SIG-M5 treated with dmso at 0.1 percent for 504 hours (cell line): ENCODE results near the gene AK4.
"Not testable (repeated sequence)": the region's sequence is repeated elsewhere in the genome, so short reads cannot be mapped to it uniquely, and the experiment has no call there.

ENCODE experiments used
- DNase-seq: peaks from one replicate; lab custom pipeline; 2025; ENCODE audit not compliant: unreplicated experiment; lab: John Stamatoyannopoulos, UW

AK4 gene

DNA sequence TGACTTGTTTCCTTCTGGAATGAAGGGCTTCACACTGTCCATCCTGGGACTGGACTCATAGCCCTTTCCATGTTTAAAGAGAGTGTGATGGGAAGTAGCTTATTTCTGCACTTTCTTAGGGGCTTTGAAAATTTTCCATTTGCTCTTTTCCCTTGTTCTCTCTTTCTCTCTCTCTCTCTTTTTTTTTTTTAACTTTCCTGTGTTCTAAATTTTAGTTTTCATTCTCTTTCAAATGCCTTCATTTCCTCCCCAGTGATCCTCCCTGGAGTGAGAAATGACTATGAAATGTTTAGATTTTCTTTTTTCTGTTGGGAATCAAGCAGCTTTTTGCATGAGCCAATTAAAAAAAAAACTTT, 2.1 kb downstream of the AK4 start:
- no peak for DNase-seq

DNA sequence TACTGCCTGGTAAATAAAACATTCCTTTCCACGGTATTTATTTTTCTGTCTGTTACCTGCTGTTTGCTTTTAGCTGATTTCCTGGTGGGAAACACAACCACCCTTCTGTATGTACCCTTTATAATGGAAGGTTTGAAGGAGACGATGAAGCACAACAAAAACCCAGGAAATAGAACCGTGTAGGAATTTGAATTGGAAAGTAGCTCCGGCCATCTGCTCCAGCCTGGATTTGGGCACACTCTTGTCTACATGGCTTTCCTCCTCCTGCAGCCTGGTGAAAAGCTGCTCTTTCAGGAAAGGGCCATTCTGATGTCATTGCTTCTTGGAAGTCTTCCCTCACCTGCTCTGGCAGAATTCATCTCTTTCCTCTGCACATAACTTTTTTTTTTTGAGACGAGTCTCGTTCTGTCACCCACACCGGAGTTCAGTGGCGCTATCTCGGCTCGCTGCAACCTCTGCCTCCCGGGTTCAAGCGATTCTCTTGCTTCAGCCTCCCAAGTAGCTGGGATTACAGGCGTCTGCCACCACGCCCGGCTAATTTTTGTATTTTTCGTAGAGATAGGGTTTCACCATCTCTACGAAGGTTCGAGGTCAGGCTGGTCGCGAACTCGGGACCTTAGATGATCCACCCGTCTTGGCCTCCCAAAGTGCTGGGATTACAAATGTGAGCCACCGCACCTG, 2.7 kb downstream of the AK4 start:
- DNase-seq, result no peak

GRCh38 chr1:65151641-65152040, 3.6 kb downstream of the AK4 start:
- no peak for DNase-seq

DNA sequence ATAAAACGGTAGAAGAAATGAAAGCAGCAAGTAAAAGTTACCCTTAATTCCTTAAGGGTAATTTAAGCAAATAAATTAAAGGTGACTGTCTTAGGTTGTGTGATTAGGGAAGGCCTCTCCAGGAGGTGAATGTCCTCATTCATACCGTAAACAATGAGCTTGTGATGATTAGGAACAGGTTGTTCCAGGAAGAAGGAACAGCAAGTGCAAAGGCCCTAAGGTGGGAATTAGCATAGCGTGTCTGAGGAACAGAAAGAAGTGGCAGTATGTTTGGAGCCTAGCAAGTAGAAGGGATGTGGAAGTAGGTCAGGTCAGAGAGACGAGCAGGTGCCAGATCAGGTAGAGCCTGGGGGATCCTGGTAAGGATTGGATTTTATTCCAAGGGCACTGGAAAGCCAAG, 5.6 kb downstream of the AK4 start:
- DNase-seq, result no peak

DNA sequence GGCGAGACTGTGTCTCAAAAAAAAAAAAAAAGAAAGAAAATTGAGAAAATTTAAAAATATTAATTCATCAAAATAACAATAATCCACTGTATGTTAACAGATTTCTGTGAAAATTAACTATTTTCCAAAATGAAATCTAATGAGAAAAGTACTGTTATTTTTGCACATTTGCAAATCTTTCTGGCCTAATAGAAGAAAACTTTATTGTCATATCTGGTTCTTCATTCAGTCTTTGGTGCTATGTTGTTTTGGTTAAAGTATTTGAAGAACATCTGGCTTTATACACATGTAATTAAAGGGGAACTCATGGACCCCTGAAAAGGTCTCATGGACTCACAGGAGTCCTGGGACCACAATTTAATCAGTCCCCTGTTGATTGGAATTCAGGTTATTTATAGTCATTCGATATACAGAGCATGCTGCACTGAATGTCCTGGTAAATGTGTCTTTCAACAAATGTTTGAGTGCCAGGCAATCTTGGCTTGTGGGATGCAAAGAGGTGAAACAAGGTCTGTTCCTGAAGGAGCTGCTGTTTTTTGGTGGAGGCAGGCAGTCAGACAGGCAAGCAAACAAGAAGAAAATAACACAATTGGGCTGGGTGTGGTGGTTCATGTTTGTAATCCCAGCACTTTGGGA, 9.0 kb downstream of the AK4 start:
- no peak for DNase-seq

- DNase-seq, result no peak
Observed at GRCh38 chr1:65157546-65157941, 9.5 kb downstream of the AK4 start.

- DNase-seq, result not testable (repeated sequence)
Observed at GRCh38 chr1:65159291-65159688, 11.3 kb downstream of the AK4 start.

GRCh38 chr1:65159801-65160523, 12.0 kb downstream of the AK4 start:
- DNase-seq, result no peak

DNA sequence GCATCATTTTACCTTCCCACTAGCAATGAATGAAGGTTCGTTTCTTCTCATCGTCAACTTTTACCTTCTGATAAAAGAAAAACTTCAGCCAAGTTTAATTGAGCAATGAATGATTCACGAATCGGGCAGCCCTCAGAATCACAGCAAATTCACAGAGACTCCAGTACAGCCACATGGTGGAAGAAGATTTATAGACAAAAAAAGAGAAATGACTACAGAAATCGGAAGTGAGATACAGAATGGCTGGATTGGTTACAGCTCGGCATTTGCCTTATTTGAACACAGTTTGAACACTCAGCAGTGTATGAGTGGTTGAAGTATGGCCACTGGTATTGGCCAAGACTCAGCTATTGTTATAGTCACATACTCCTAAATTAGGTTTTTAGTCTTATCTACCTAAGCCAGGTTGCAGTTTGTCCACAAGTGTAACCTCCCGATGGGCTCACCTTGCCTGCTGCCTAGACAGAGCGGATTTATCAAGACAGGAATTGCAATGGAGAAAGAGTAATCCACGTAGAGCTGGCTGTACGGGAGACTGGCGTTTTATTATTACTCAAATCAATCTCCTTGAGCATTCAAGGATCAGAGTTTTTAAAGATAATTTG, 15.3 kb downstream of the AK4 start:
- peak; percentile 37 for DNase-seq

GRCh38 chr1:65164101-65164500, 16.1 kb downstream of the AK4 start:
- DNase-seq, result not testable (repeated sequence)

GRCh38 chr1:65164633-65165032, 16.6 kb downstream of the AK4 start:
- DNase-seq, result peak; percentile 48

- peak; percentile 95 for DNase-seq
Observed at GRCh38 chr1:65165269-65165993, 17.4 kb downstream of the AK4 start.

DNA sequence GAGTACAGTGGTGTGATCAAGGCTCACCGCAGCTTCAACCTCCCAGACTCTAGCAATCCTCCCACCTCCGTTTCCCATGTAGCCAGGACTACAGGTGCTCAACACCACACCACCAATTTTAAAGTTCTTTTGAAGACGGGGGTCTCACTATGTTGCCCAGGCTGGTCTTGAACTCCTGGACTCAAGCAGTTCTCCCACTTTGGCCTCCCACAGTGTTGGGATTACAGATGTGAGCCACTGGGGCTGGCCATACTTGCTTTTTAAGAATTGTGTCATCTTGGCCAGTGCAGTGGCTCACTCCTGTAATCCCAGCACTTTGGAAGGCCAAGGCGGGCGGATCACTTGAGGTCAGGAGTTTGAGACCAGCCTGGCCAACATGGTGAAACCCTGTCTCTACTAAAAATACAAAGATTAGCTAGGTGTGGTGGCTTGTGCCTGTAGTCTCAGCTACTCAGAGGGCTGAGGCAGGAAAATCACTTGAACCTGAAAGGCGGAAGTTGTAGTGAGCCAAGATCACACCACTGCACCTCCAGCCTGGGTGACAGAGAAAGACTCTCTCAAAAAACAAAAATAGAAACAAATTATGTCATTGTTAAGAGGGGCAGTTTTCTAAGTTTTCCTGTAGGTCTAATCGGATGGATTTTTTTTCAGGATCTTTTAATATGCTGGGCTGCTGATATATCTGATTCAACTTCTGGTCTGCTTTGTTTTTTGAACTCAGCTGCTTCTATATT, 18.7 kb downstream of the AK4 start:
- no peak for DNase-seq

- no peak for DNase-seq
Observed at GRCh38 chr1:65167586-65168242, 19.7 kb downstream of the AK4 start.

DNA sequence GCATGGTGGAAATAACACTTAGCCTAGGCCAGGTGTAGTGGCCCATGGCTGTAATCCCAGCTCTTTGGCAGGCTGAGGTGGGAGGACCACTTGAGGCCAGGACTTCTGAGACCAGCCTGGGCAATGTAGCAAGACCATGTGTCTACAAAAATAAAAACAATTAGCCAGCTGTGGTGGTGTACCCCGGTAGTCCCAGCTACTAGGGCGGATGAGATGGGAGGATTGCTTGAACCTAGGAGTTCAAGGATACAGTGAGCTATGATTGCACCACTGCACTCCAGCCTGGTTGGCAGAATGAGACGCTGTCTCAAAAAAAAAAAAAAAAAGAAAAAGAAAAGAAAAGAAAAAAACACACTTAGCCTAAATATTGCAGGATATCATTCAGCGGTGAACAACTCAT, 20.9 kb downstream of the AK4 start:
- DNase-seq, result no peak

- peak; percentile 93 for DNase-seq
Observed at GRCh38 chr1:65170511-65171142, 22.6 kb downstream of the AK4 start.

DNA sequence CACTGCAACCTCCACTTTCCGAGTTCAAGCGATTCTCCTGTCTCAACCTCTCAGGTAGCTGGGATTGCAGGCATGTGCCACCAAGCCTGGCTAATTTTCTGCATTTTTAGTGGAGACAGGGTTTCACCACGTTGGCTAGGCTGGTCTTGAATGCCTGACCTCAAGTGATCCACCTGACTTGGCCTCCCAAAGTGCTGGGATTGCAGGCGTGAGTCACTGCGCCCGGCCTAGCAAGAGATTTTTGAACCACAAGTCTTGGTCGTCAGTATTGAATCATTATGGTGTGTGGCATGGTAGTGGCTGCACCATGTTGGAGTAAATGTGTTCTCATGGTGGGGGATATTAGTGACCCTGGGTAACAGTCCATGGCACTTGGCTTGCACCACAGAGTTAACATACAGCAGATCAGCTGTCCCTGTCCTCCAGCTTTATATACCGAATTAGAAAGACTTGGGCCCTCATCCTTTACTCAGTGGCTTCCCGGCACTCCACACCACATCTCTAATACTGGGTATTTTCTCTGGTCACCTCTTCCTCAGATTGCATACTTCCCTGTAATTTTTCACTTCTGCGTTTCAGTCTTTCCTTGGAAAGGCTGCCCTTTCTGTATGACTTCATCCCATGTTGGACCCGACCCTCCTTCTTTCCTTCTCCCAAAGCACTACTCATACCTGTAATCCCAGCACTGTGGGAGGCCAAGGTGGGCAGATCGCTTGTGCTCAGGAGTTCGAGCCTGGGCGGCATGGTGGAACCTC, 25.1 kb downstream of the AK4 start:
- no peak for DNase-seq

DNA sequence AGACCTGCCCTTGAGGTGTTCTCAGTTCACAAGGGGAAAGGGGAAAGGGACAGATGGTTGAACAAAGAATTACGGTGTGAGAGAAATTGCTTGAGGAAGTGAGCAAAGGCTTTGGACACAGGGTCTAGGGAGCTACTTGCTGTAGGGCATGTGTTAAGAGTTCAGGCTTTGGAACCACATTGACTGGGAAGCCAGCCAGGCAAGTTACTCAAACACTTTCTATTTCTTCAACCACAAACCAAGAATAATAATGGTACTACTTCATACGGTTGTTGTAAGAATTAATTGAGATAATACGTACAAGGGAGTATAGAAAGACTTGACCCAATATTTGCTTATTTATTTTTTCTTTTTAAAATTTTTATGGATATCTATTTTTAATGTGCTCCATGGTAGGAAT, 26.6 kb downstream of the AK4 start:
- peak; percentile 89 for DNase-seq
